H9 (cell line): ENCODE measurements around the gene LEKR1. TPM values are rescaled to one million over a fixed set of nuclear protein-coding genes. Genes with fewer than 3 reads are reported as not detected.
"Not testable (repeated sequence)": the region's sequence is repeated elsewhere in the genome, so short reads cannot be mapped to it uniquely, and the experiment has no call there.

Experiments
- DNase-seq: peaks from one replicate; pipeline ENCODE4 v3.0.0-alpha.2; 2017
- H2AFZ ChIP-seq: one replicate; pipeline ENCODE4 v1.6.1; 2013; ENCODE audit warnings: mild to moderate bottlenecking, low read length, control low read depth, moderate library complexity
- H2AK5ac ChIP-seq: 2 replicates; pipeline ENCODE4 v1.6.1; 2013; ENCODE audit warnings: low read length, control low read depth, mixed read lengths; ENCODE audit not compliant: insufficient read length
- H2BK120ac ChIP-seq: one replicate; pipeline ENCODE4 v1.6.1; 2013; ENCODE audit warnings: low read depth, mild to moderate bottlenecking, low read length, control low read depth, inconsistent platforms; ENCODE audit not compliant: poor library complexity, severe bottlenecking
- H2BK12ac ChIP-seq: 2 replicates; pipeline ENCODE4 v1.6.1; 2013; ENCODE audit warnings: low read length, control low read depth, mixed read lengths, low read depth; ENCODE audit not compliant: insufficient read length
- H2BK15ac ChIP-seq: 2 replicates; pipeline ENCODE4 v1.6.1; 2013; ENCODE audit warnings: low read depth, low read length, control low read depth
- H2BK20ac ChIP-seq: one replicate; pipeline ENCODE4 v1.6.1; 2013; ENCODE audit warnings: low read depth, mild to moderate bottlenecking, low read length, control low read depth, inconsistent platforms; ENCODE audit not compliant: poor library complexity, severe bottlenecking
- H2BK5ac ChIP-seq: 2 replicates; pipeline ENCODE4 v1.6.1; 2013; ENCODE audit warnings: low read length, control low read depth, mixed read lengths; ENCODE audit not compliant: insufficient read length
- H3K14ac ChIP-seq: 2 replicates; pipeline ENCODE4 v1.6.1; 2013; ENCODE audit warnings: low read length, control low read depth; ENCODE audit not compliant: insufficient read depth
- H3K18ac ChIP-seq: 2 replicates; pipeline ENCODE4 v1.6.1; 2013; ENCODE audit warnings: low read depth, mild to moderate bottlenecking, mixed read lengths, low read length, control low read depth; ENCODE audit not compliant: insufficient read length
- H3K23ac ChIP-seq: 2 replicates; pipeline ENCODE4 v1.6.1; 2013; ENCODE audit warnings: low read length, control low read depth, mixed read lengths, low read depth; ENCODE audit not compliant: insufficient read length
- H3K23me2 ChIP-seq: 2 replicates; pipeline ENCODE4 v1.6.1; 2013; ENCODE audit warnings: low read depth, mild to moderate bottlenecking, mixed read lengths, low read length, control low read depth; ENCODE audit not compliant: insufficient read length, poor library complexity, severe bottlenecking
- H3K27ac ChIP-seq: 2 replicates; pipeline ENCODE4 v1.5.1; 2013; ENCODE audit warnings: low read length, control low read depth, mixed read lengths, low read depth; ENCODE audit not compliant: insufficient read length
- H3K27me3 ChIP-seq: 2 replicates; pipeline ENCODE4 v1.6.1; 2013; ENCODE audit warnings: low read length, control low read depth, inconsistent platforms; ENCODE audit not compliant: insufficient read depth
- H3K4ac ChIP-seq: 2 replicates; pipeline ENCODE4 v1.6.1; 2013; ENCODE audit warnings: low read depth, mild to moderate bottlenecking, control low read depth, inconsistent platforms, low read length, moderate library complexity
- H3K4me1 ChIP-seq: 2 replicates; pipeline ENCODE4 v1.6.1; 2013; ENCODE audit warnings: low read length, control low read depth, inconsistent platforms; ENCODE audit not compliant: insufficient read depth
- H3K4me2 ChIP-seq: 2 replicates; pipeline ENCODE4 v1.6.1; 2013; ENCODE audit warnings: low read length, control low read depth, mixed read lengths; ENCODE audit not compliant: insufficient read length, insufficient read depth
- H3K56ac ChIP-seq: 2 replicates; pipeline ENCODE4 v1.6.1; 2013; ENCODE audit warnings: low read depth, mild to moderate bottlenecking, mixed read lengths, low read length, control low read depth; ENCODE audit not compliant: insufficient read length
- H3K79me1 ChIP-seq: 2 replicates; pipeline ENCODE4 v1.6.1; 2013; ENCODE audit warnings: low read depth, mild to moderate bottlenecking, moderate library complexity, low read length, control low read depth, inconsistent platforms; ENCODE audit not compliant: insufficient read depth, poor library complexity, severe bottlenecking
- H3K79me2 ChIP-seq: 2 replicates; pipeline ENCODE4 v1.6.1; 2013; ENCODE audit warnings: low read length, control low read depth, inconsistent platforms; ENCODE audit not compliant: insufficient read depth
- H3K9ac ChIP-seq: 2 replicates; pipeline ENCODE4 v1.6.1; 2013; ENCODE audit warnings: low read length, control low read depth, mixed read lengths; ENCODE audit not compliant: insufficient read length; ENCODE audit errors: extremely low read depth
- H3K9me3 ChIP-seq: one replicate; pipeline ENCODE4 v1.6.1; 2013; ENCODE audit warnings: low read depth, low read length, inconsistent platforms; ENCODE audit not compliant: control insufficient read depth
- H3T11ph ChIP-seq: one replicate; pipeline ENCODE4 v1.6.1; 2013; ENCODE audit warnings: mild to moderate bottlenecking, low read length, control low read depth, inconsistent platforms
- H4K20me1 ChIP-seq: one replicate; pipeline ENCODE4 v1.6.1; 2013; ENCODE audit not compliant: control insufficient read depth, insufficient read length, insufficient read depth
- H4K5ac ChIP-seq: 2 replicates; pipeline ENCODE4 v1.6.1; 2013; ENCODE audit warnings: low read depth, mild to moderate bottlenecking, mixed read lengths, low read length, control low read depth; ENCODE audit not compliant: insufficient read length
- H4K8ac ChIP-seq: replicated peaks from 2 replicates; pipeline ENCODE4 v1.6.1; 2013; ENCODE audit warnings: low read length, control low read depth, mixed read lengths, low read depth; ENCODE audit not compliant: insufficient read length
- H4K91ac ChIP-seq: 2 replicates; pipeline ENCODE4 v1.6.1; 2013; ENCODE audit warnings: low read depth, mild to moderate bottlenecking, moderate library complexity, mixed read lengths, low read length, control low read depth; ENCODE audit not compliant: insufficient read length
- H3K27ac Mint-ChIP-seq, 3 experiments: 2 replicates in 2 of 3; 3 replicates in 1 of 3; pipeline ENCODE4 v1.8.0; 2020 to 2021; ENCODE audit warnings: mixed read lengths in 3 of 3, mild to moderate bottlenecking in 1 of 3, moderate library complexity in 1 of 3
- H3K27me3 Mint-ChIP-seq: 2 replicates; pipeline ENCODE4 v1.8.0; 2021; ENCODE audit warnings: low read depth, mild to moderate bottlenecking, moderate library complexity, mixed read lengths
- H3K36me3 Mint-ChIP-seq, 3 experiments: 2 replicates in 2 of 3; 3 replicates in 1 of 3; pipeline ENCODE4 v1.8.0; 2020 to 2021; ENCODE audit warnings: low read depth in 3 of 3, mixed read lengths in 3 of 3; ENCODE audit not compliant: insufficient read depth in 1 of 3
- H3K4me1 Mint-ChIP-seq, 2 experiments: 2 replicates each; pipeline ENCODE4 v1.8.0; 2020; ENCODE audit warnings: mixed read lengths in 2 of 2
- H3K4me3 Mint-ChIP-seq, 2 experiments: 2 replicates in 1 of 2; 3 replicates in 1 of 2; pipeline ENCODE4 v1.8.0; 2020 to 2021; ENCODE audit warnings: mild to moderate bottlenecking in 2 of 2, mixed read lengths in 2 of 2, moderate library complexity in 1 of 2
- H3K9me3 Mint-ChIP-seq, 2 experiments: 2 replicates in 1 of 2; 3 replicates in 1 of 2; pipeline ENCODE4 v1.8.0; 2020; ENCODE audit warnings: mild to moderate bottlenecking in 2 of 2, mixed read lengths in 2 of 2, moderate library complexity in 1 of 2
- CTCF ChIP-seq: fragments of 200-600 bp; sonication (generic); conservative IDR thresholded peaks from 3 replicates; pipeline ENCODE4 v1.8.0; 2021; ENCODE audit warnings: antibody characterized with exemption, mild to moderate bottlenecking
- WGBS: extraction: QIAGEN DNeasy Blood & Tissue Kit; methylation state at CpG from one replicate; pipeline ENCODE4 v1.1.7; 2013; ENCODE audit warnings: missing lambda C conversion rate, low lambda C conversion rate, mixed read lengths; ENCODE audit not compliant: insufficient read length; ENCODE audit errors: extremely low coverage; 5-methylcytosine and 5-hydroxymethylcytosine counted together
- total RNA-seq: library from RNA; stranded (reverse); gene quantifications from 2 replicates; pipeline ENCODE4 v1.2.1, GENCODE V29; 2021

LEKR1 gene
- total RNA-seq, 1 experiment from 2014 or later: not detected

GRCh38 chr3:156964577-156964976, 138.4 kb downstream of the LEKR1 start:
- Histone ChIP-seq H3T11ph (no peak overlapping the region), H3K23ac (no peak overlapping the region), H3K23me2 (no peaks in the 10 kb centered on the region), H3K18ac (no peak overlapping the region), H2BK20ac (no peak overlapping the region), H2BK120ac (no peak overlapping the region), H3K9ac (no peak overlapping the region), H2BK12ac (no peak overlapping the region), H3K4me1 (no peaks in the 10 kb centered on the region), H3K56ac (no peak overlapping the region), H4K5ac (no peak overlapping the region), H3K27ac (no peak overlapping the region), H3K27me3 (no peaks in the 10 kb centered on the region), H2BK15ac (no peak overlapping the region), H4K91ac (no peak overlapping the region), H2AK5ac (no peak overlapping the region), H3K14ac (no peak overlapping the region), H3K79me1 (no peaks in the 10 kb centered on the region), H4K20me1 (no peaks in the 10 kb centered on the region), H3K79me2 (no peaks in the 10 kb centered on the region), H4K8ac (no peak overlapping the region), H2BK5ac (no peak overlapping the region), H3K9me3 (no peaks in the 10 kb centered on the region), H2AFZ (no peak overlapping the region), H3K4ac (no peak overlapping the region), H3K4me2 (no peak overlapping the region)
- no peaks in the 10 kb centered on the region for H3K27me3 Mint-ChIP-seq
- H3K36me3 Mint-ChIP-seq: peaks cover 4 to 26% (median 16%) of the 10 kb centered on the region in 3 experiments
- no peak for DNase-seq
- no peaks in the 10 kb centered on the region for H3K4me1 Mint-ChIP-seq
- WGBS: no CpG with 5 or more reads among the region's 3 CpGs
- TF ChIP-seq CTCF: no peak
- no peak overlapping the region for H3K27ac Mint-ChIP-seq
- H3K4me3 Mint-ChIP-seq: no peak overlapping the region
- peaks cover 16 to 20% of the 10 kb centered on the region in 2 experiments for H3K9me3 Mint-ChIP-seq

- not testable (repeated sequence) for H3K27me3 ChIP-seq, H4K8ac ChIP-seq, H3K23me2 ChIP-seq, H3T11ph ChIP-seq, H3K14ac ChIP-seq, H3K23ac ChIP-seq, H2BK12ac ChIP-seq, H3K18ac ChIP-seq, H3K27ac ChIP-seq, H3K4me1 Mint-ChIP-seq, H4K20me1 ChIP-seq, H3K56ac ChIP-seq, H2AFZ ChIP-seq, H3K79me1 ChIP-seq, H3K4me1 ChIP-seq, H2AK5ac ChIP-seq, H3K79me2 ChIP-seq, H3K4ac ChIP-seq, DNase-seq, H3K4me3 Mint-ChIP-seq, H3K9me3 ChIP-seq, H3K4me2 ChIP-seq, H3K27me3 Mint-ChIP-seq, H2BK5ac ChIP-seq, H3K27ac Mint-ChIP-seq, H3K9ac ChIP-seq, H2BK20ac ChIP-seq, H2BK120ac ChIP-seq, H4K5ac ChIP-seq, H4K91ac ChIP-seq, H2BK15ac ChIP-seq
- Mint-ChIP-seq H3K9me3 (peaks cover 18 to 20% of the 10 kb centered on the region in 2 experiments), H3K36me3 (peaks cover 4 to 26% (median 16%) of the 10 kb centered on the region in 3 experiments)
- no CpG with 5 or more reads among the region's 10 CpGs for WGBS
These were observed 140.2 kb downstream of the LEKR1 start for GRCh38 chr3:156966349-156966748.
